Endothelial cell of umbilical vein (primary cell): ENCODE measurements around the gene HTR1A. TPM values are rescaled to one million over a fixed set of nuclear protein-coding genes. Genes with fewer than 3 reads are reported as not detected.

Experiments
- BruUV-seq: library from RNA; stranded (reverse); fragments of 400-500 nt; replicated peaks from 2 replicates; lab custom pipeline; 2021; lab: Mats Ljungman, UMichigan
- CTCF ChIA-PET: fragments of 300-600, 350-600 bp; sonication (Branson Sonifier 250); formaldehyde crosslinking; loops from one replicate; lab custom pipeline; 2021; ENCODE audit warnings: antibody characterized with exemption, inconsistent platforms; lab: Charles Lee
- POLR2A ChIA-PET: fragments of 300-600, 350-600 bp; sonication (Branson Sonifier 250); formaldehyde crosslinking; loops from one replicate; lab custom pipeline; 2021; ENCODE audit warnings: antibody characterized with exemption, inconsistent platforms; lab: Charles Lee
- DNase-seq: peaks from one replicate; pipeline ENCODE4 v3.0.0-alpha.2; 2011; ENCODE audit warnings: low read depth, low spot score
- FAIRE-seq: peaks from 2 replicates; lab custom pipeline; 2011; peaks lifted over from hg19 to GRCh38; lab: Jason Lieb, UNC
- H2AFZ ChIP-seq: 2 replicates; pipeline ENCODE4 v1.6.0; 2012; ENCODE audit warnings: low read depth, low read length, control low read depth, inconsistent platforms
- H3K27ac ChIP-seq: 2 replicates; pipeline ENCODE4 v1.5.1; 2011; ENCODE audit warnings: low read depth, mild to moderate bottlenecking, control low read depth, low read length, moderate library complexity; ENCODE audit not compliant: insufficient read depth
- H3K27me3 ChIP-seq, 2 experiments: 2 replicates each; pipeline versions ENCODE4 v1.6.0 to v1.6.1; 2011; ENCODE audit warnings: low read length in 2 of 2, mixed read lengths in 1 of 2; ENCODE audit not compliant: control insufficient read depth in 2 of 2, insufficient read depth in 2 of 2
- H3K36me3 ChIP-seq, 2 experiments: 2 replicates in 1 of 2; 3 replicates in 1 of 2; pipeline ENCODE4 v1.5.1; 2011; ENCODE audit warnings: low read length in 2 of 2, mild to moderate bottlenecking in 1 of 2, moderate library complexity in 1 of 2; ENCODE audit not compliant: control insufficient read depth in 2 of 2, insufficient read depth in 2 of 2; ENCODE audit errors: extremely low read depth in 1 of 2
- H3K4me1 ChIP-seq: 3 replicates; pipeline ENCODE4 v1.5.1; 2011; ENCODE audit warnings: mild to moderate bottlenecking, low read length; ENCODE audit not compliant: control insufficient read depth, insufficient read depth; ENCODE audit errors: extremely low read depth
- H3K4me2 ChIP-seq: 2 replicates; pipeline ENCODE4 v1.6.1; 2011; ENCODE audit warnings: low read length, control low read depth, mixed read lengths; ENCODE audit not compliant: insufficient read depth
- H3K4me3 ChIP-seq, 3 experiments: fragments of 200-600 bp in 1 of 3; sonication (generic), shearing (Covaris generic) in 1 of 3; replicated peaks in 1 of 3; 2 replicates each; pipeline ENCODE4 v1.5.1; 2011 to 2016; ENCODE audit warnings: control low read depth in 3 of 3, low read length in 3 of 3, mild to moderate bottlenecking in 2 of 3, inconsistent platforms in 1 of 3, low read depth in 1 of 3, moderate library complexity in 1 of 3; ENCODE audit not compliant: insufficient read depth in 1 of 3
- H3K79me2 ChIP-seq: 2 replicates; pipeline ENCODE4 v1.6.0; 2012; ENCODE audit warnings: low read length, inconsistent platforms; ENCODE audit not compliant: control insufficient read depth, insufficient read depth
- H3K9ac ChIP-seq: replicated peaks from 2 replicates; pipeline ENCODE3; 2011; ENCODE audit warnings: low read length, control low read depth; ENCODE audit not compliant: insufficient read depth; ENCODE audit errors: extremely low read depth
- H3K9me1 ChIP-seq: replicated peaks from 3 replicates; pipeline ENCODE4 v1.6.0; 2011; ENCODE audit warnings: mild to moderate bottlenecking, low read length; ENCODE audit not compliant: control insufficient read depth, insufficient read depth; ENCODE audit errors: extremely low read depth
- H3K9me3 ChIP-seq: replicated peaks from 2 replicates; pipeline ENCODE4 v1.5.1; 2012; ENCODE audit warnings: low read length, inconsistent platforms; ENCODE audit not compliant: control insufficient read depth, insufficient read depth
- H4K20me1 ChIP-seq: replicated peaks from 2 replicates; pipeline ENCODE3; 2011; ENCODE audit warnings: mild to moderate bottlenecking, low read length; ENCODE audit not compliant: control insufficient read depth, insufficient read depth; ENCODE audit errors: extremely low read depth
- EZH2 ChIP-seq: IDR thresholded peaks from 2 replicates; pipeline ENCODE4 v1.6.1; 2012; ENCODE audit warnings: borderline replicate concordance, low read depth, mild to moderate bottlenecking, moderate library complexity, low read length, inconsistent platforms; ENCODE audit not compliant: severe bottlenecking
- FOS ChIP-seq: IDR thresholded peaks from 2 replicates; pipeline ENCODE4 v1.6.1; 2011; ENCODE audit warnings: mild to moderate bottlenecking, low read length, moderate library complexity, borderline replicate concordance; ENCODE audit not compliant: insufficient read depth
- GATA2 ChIP-seq: IDR thresholded peaks from 2 replicates; pipeline ENCODE4 v1.7.0; 2011; ENCODE audit warnings: low read depth, mild to moderate bottlenecking, moderate library complexity, mixed read lengths, low read length; ENCODE audit not compliant: insufficient read length, insufficient read depth
- JUN ChIP-seq: IDR thresholded peaks from 2 replicates; pipeline ENCODE4 v1.6.1; 2011; ENCODE audit warnings: borderline replicate concordance, low read depth; ENCODE audit not compliant: insufficient read length, insufficient read depth
- MYC ChIP-seq: IDR thresholded peaks from one replicate; pipeline ENCODE4 v1.6.1; 2011; ENCODE audit warnings: mild to moderate bottlenecking, low read depth, low read length
- POLR2A ChIP-seq: IDR thresholded peaks from 2 replicates; pipeline ENCODE4 v1.6.1; 2012; ENCODE audit warnings: low read depth, mild to moderate bottlenecking, control low read depth, low read length
- POLR2AphosphoS5 ChIP-seq: IDR thresholded peaks from 2 replicates; pipeline ENCODE4 v1.6.1; 2012; ENCODE audit warnings: low read depth, mild to moderate bottlenecking, control low read depth, low read length, moderate library complexity; ENCODE audit not compliant: insufficient read depth
- dilution Hi-C: fragments of 300-500 bp; cut with MboI; formaldehyde crosslinking; loops from one replicate; pipeline ENCODE4 v1.15.0; 2019; ENCODE audit warnings: low sequenced_read_pairs; ENCODE audit not compliant: extremely low pct_ligation_motif_present
- intact Hi-C: fragments of 100-400 bp; cut with micrococcal nuclease; formaldehyde crosslinking; loops from one replicate; pipeline ENCODE4 v1.10.0; 2022
- polyA plus RNA-seq, 4 experiments: library from polyadenylated mRNA; depleted of rRNA in 3 of 4; stranded (reverse) in 3 of 4; unstranded in 1 of 4; fragments of >200 nt; gene quantifications; 2 replicates each; pipeline versions ENCODE4 v1.2.1 to v1.2.3, GENCODE V29; 2011 to 2012; ENCODE audit warnings: missing spikeins in 1 of 4
- total RNA-seq: library from RNA; stranded (reverse); gene quantifications from 2 replicates; pipeline ENCODE4 v1.2.3, GENCODE V29; 2021
- TF ChIP-seq, protein P1 (sequence below): IDR thresholded peaks from 2 replicates; pipeline ENCODE4 v1.6.1; 2011; ENCODE audit not compliant: insufficient read depth, insufficient read length
- TF ChIP-seq, protein P2 (sequence below), 2 donors: IDR thresholded peaks; 1 replicate in 1 of 2; 2 replicates in 1 of 2; pipeline ENCODE4 v1.5.1; 2011; ENCODE audit warnings: low read length in 2 of 2, mild to moderate bottlenecking in 2 of 2, moderate library complexity in 2 of 2, control low read depth in 1 of 2, inconsistent platforms in 1 of 2, low read depth in 1 of 2; ENCODE audit not compliant: insufficient read depth in 1 of 2; ENCODE audit errors: extremely low read depth in 1 of 2

The HTR1A gene
- total and polyA plus RNA-seq, 2 donors (not counting 3 experiments of a cell fraction or from before 2014, with no cell fraction given): not detected

DNA sequence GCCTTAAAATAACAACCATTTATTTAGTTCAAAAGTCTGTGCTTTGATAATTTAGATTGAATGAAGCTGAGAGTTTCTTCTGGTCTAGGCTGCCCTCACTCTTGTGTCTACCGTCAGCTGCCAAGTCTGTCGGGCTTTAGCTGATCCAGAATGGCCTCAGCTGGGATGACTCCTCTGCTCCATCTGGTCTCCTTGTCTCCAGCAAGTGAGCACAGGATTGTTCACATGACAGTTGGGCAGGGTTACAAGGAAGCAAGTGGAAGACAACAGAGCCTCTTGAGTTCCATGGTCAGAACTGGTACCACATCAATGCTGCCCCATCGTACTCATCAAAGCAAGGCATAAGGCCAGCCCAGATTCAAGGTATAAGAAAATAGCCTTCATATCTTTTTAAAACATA lies 9.0 kb downstream of the HTR1A start:
- H4K20me1 ChIP-seq: no peaks in the 10 kb centered on the region
- no peaks in the 10 kb centered on the region for H3K79me2 ChIP-seq
- no peak overlapping the region for H2AFZ ChIP-seq
- POLR2A ChIA-PET: no interaction called here
- BruUV-seq: no TSS peak
- H3K4me1 ChIP-seq: no peaks in the 10 kb centered on the region
- H3K4me3 ChIP-seq: no peak overlapping the region
- no peaks in the 10 kb centered on the region for H3K27me3 ChIP-seq
- no peak for DNase-seq
- TF ChIP-seq MYC: no peak
- no peak for TF ChIP-seq POLR2A
- H3K36me3 ChIP-seq: no peaks in the 10 kb centered on the region
- dilution Hi-C loops: no loop called here
- no peaks in the 10 kb centered on the region for H3K9me1 ChIP-seq
- H3K9me3 ChIP-seq: no peaks in the 10 kb centered on the region
- CTCF ChIA-PET: no interaction called here
- intact Hi-C loops: no loop called here
- no peak overlapping the region for H3K27ac ChIP-seq
- H3K9ac ChIP-seq: no peak overlapping the region
- FAIRE-seq: no peak
- H3K4me2 ChIP-seq: no peak overlapping the region

DNA sequence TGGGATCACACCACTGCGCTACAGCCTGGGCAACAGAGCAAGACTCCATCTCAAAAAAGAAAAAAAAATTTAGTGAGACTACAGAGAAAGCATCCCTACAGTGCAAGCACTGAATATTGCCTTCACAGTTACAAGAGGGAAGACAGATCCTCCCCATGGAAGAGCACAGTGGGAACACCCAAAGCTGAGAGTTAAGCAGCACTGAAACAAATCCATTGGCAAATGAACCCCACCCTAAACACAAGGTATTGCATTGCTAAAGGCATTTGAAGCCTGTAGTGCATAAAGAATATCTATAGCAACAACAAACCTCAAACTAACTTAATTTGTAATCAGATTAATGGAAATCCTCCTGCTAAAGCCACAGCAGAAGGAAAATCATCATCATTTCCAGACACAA lies 27.1 kb downstream of the HTR1A start:
- Histone ChIP-seq H3K4me2 (no peak overlapping the region), H3K9ac (no peak overlapping the region), H3K9me1 (no peaks in the 10 kb centered on the region), H2AFZ (no peak overlapping the region), H3K27me3 (no peaks in the 10 kb centered on the region), H3K4me3 (no peak overlapping the region), H3K4me1 (no peaks in the 10 kb centered on the region), H3K36me3 (no peaks in the 10 kb centered on the region), H3K9me3 (peaks cover 2% of the 10 kb centered on the region), H3K27ac (no peak overlapping the region), H4K20me1 (no peaks in the 10 kb centered on the region), H3K79me2 (no peaks in the 10 kb centered on the region)
- BruUV-seq: no TSS peak
- dilution Hi-C loops (no loop called here), intact Hi-C loops (no loop called here)
- ChIA-PET CTCF (no interaction called here), POLR2A (no interaction called here)
- TF ChIP-seq, protein P1, sequence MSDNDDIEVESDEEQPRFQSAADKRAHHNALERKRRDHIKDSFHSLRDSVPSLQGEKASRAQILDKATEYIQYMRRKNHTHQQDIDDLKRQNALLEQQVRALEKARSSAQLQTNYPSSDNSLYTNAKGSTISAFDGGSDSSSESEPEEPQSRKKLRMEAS: no peak
- TF ChIP-seq EZH2 (no peak), JUN (no peak), GATA2 (no peak), POLR2A (no peak), FOS (no peak), MYC (no peak), POLR2AphosphoS5 (no peak)
- TF ChIP-seq, protein P2, sequence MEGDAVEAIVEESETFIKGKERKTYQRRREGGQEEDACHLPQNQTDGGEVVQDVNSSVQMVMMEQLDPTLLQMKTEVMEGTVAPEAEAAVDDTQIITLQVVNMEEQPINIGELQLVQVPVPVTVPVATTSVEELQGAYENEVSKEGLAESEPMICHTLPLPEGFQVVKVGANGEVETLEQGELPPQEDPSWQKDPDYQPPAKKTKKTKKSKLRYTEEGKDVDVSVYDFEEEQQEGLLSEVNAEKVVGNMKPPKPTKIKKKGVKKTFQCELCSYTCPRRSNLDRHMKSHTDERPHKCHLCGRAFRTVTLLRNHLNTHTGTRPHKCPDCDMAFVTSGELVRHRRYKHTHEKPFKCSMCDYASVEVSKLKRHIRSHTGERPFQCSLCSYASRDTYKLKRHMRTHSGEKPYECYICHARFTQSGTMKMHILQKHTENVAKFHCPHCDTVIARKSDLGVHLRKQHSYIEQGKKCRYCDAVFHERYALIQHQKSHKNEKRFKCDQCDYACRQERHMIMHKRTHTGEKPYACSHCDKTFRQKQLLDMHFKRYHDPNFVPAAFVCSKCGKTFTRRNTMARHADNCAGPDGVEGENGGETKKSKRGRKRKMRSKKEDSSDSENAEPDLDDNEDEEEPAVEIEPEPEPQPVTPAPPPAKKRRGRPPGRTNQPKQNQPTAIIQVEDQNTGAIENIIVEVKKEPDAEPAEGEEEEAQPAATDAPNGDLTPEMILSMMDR (IDR thresholded peaks at IDR 0.05; ENCODE audit: extremely low read depth in 1 of 2, insufficient read depth in 1 of 2, low read depth in 1 of 2, low read length in 2 of 2): no peak
- DNase-seq (no peak), FAIRE-seq (no peak)
